ENCODE data around the gene VPS8.

The VPS8 gene

GRCh38 chr3:184800349-184800930 lies 11.5 kb upstream of the VPS8 start:
- Histone ChIP-seq H3K27me3 (ENCODE audit: insufficient read depth, poor library complexity, severe bottlenecking) (no peaks in the 10 kb centered on the region), H3K4me3 (replicated peaks; ENCODE audit: insufficient read depth, low read length) (no peak overlapping the region), H3K27ac (replicated peaks) (no peak overlapping the region)
- TF ChIP-seq POLR2AphosphoS5 (IDR thresholded peaks at IDR 0.05; ENCODE audit: low read depth), result no peak
- no peak for TF ChIP-seq SPI1 (IDR thresholded peaks at IDR 0.05; ENCODE audit: borderline replicate concordance, low read depth)
- no peak for TF ChIP-seq CTCF (IDR thresholded peaks at IDR 0.05; ENCODE audit: insufficient read depth, low read length)
- no peak for TF ChIP-seq REST (IDR thresholded peaks at IDR 0.05; ENCODE audit: insufficient replicate concordance, low read depth)
- no peak for TF ChIP-seq GABPA (IDR thresholded peaks at IDR 0.05; ENCODE audit: low read depth)
- no peak for DNase-seq (ENCODE audit: low read depth in 1 of 2, low spot score in 1 of 2)

- Histone ChIP-seq H3K27me3 (ENCODE audit: insufficient read depth, poor library complexity, severe bottlenecking) (no peaks in the 10 kb centered on the region), H3K4me3 (replicated peaks; ENCODE audit: insufficient read depth, low read length) (no peak overlapping the region), H3K27ac (replicated peaks) (no peak overlapping the region)
- DNase-seq (ENCODE audit: low read depth in 1 of 2, low spot score in 1 of 2), result no peak
- no peak for TF ChIP-seq SPI1 (IDR thresholded peaks at IDR 0.05; ENCODE audit: borderline replicate concordance, low read depth)
- no peak for TF ChIP-seq POLR2AphosphoS5 (IDR thresholded peaks at IDR 0.05; ENCODE audit: low read depth)
- no peak for TF ChIP-seq CTCF (IDR thresholded peaks at IDR 0.05; ENCODE audit: insufficient read depth, low read length)
- TF ChIP-seq GABPA (IDR thresholded peaks at IDR 0.05; ENCODE audit: low read depth), result no peak
- TF ChIP-seq REST (IDR thresholded peaks at IDR 0.05; ENCODE audit: insufficient replicate concordance, low read depth), result no peak
Observed at GRCh38 chr3:184801241-184801785, 10.7 kb upstream of the VPS8 start.

- TF ChIP-seq GABPA (IDR thresholded peaks at IDR 0.05; ENCODE audit: low read depth) (no peak), SPI1 (IDR thresholded peaks at IDR 0.05; ENCODE audit: borderline replicate concordance, low read depth) (no peak), CTCF (IDR thresholded peaks at IDR 0.05; ENCODE audit: insufficient read depth, low read length) (no peak), REST (IDR thresholded peaks at IDR 0.05; ENCODE audit: insufficient replicate concordance, low read depth) (no peak), POLR2AphosphoS5 (IDR thresholded peaks at IDR 0.05; ENCODE audit: low read depth) (no peak)
Observed at GRCh38 chr3:184802150-184802549, 9.8 kb upstream of the VPS8 start.

More at GRCh38 chr3:184802150-184802549, 9.8 kb upstream of the VPS8 start:
- H3K27me3 ChIP-seq (ENCODE audit: insufficient read depth, poor library complexity, severe bottlenecking), result no peaks in the 10 kb centered on the region
- DNase-seq (ENCODE audit: low read depth in 1 of 2, low spot score in 1 of 2), result no peak
- no peak overlapping the region for H3K27ac ChIP-seq (replicated peaks)
- no peak overlapping the region for H3K4me3 ChIP-seq (replicated peaks; ENCODE audit: insufficient read depth, low read length)
